Cardiac muscle cell (in vitro differentiated cells and primary cell): Measurements from ENCODE around the gene MYRFL. TPM values are rescaled to one million over a fixed set of nuclear protein-coding genes. Genes with fewer than 3 reads are reported as not detected.

ENCODE experiments used
- DNase-seq, 2 donors: peaks; one replicate each; pipeline versions ENCODE4 v3.0.0 to v3.0.0-alpha.2; 2010 to 2017; ENCODE audit warnings: low read depth in 1 of 2, low spot score in 1 of 2
- H3K27ac ChIP-seq: fragments of 200-600 bp; sonication (generic); 2 replicates; pipeline ENCODE4 v1.5.1; 2016
- H3K27me3 ChIP-seq: fragments of 200-600 bp; sonication (generic); 2 replicates; pipeline ENCODE4 v1.6.0; 2016; ENCODE audit warnings: control low read depth
- H3K36me3 ChIP-seq: fragments of 200-600 bp; sonication (generic); 2 replicates; pipeline ENCODE4 v1.5.1; 2016; ENCODE audit warnings: control low read depth
- H3K4me1 ChIP-seq: fragments of 200-600 bp; sonication (generic); 2 replicates; pipeline ENCODE4 v1.8.1; 2017; ENCODE audit warnings: low read depth, mild to moderate bottlenecking, mixed run types
- H3K4me3 ChIP-seq: fragments of 200-600 bp; sonication (generic); 2 replicates; pipeline ENCODE4 v1.5.1; 2016; ENCODE audit warnings: mild to moderate bottlenecking
- H3K9me3 ChIP-seq: fragments of 200-600 bp; sonication (generic); 2 replicates; pipeline ENCODE4 v1.5.1; 2017; ENCODE audit warnings: low read depth, mild to moderate bottlenecking, control low read depth
- polyA plus RNA-seq: library from polyadenylated mRNA; unstranded; fragments of >200 nt; fragmentation: Nextera tagmentation; extraction: Ambion mirVana; gene quantifications from 2 replicates; pipeline ENCODE4 v1.2.1, GENCODE V29; 2016
- total RNA-seq: library from RNA; depleted of rRNA; stranded (reverse); fragments of >200 nt; gene quantifications from 2 replicates; pipeline ENCODE4 v1.2.3, GENCODE V29; 2016
- TF ChIP-seq, protein P1 (sequence below): IDR thresholded peaks from 2 replicates; pipeline ENCODE4 v1.5.1; 2012; ENCODE audit warnings: low read depth, mild to moderate bottlenecking, low read length

MYRFL gene
- total and polyA plus RNA-seq, 2 experiments from 2014 or later, result 2.2 to 3.5 TPM

DNA sequence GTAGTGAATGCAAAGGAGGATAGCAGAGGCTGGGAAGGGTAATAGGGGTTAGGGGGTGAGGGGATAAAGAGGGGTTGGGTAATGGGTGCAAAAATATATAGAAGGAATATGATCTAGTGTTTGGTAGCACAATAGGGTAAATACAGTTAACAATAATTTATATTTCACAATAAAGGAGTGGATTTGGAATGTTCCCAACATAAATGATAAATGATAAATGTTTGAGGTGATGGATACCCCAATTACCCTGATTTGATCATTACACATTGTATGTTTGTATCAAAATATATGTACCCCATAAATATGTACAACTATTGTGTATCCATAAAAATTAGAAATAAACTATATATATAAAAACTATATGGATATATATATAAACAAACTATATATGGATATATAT is 999 bp upstream of the MYRFL start:
- DNase-seq, result no peak
- Histone ChIP-seq H3K4me3 (no peak overlapping the region), H3K4me1 (peaks cover 4% of the 10 kb centered on the region), H3K36me3 (no peaks in the 10 kb centered on the region), H3K27ac (no peak overlapping the region), H3K27me3 (no peaks in the 10 kb centered on the region), H3K9me3 (no peaks in the 10 kb centered on the region)
- TF ChIP-seq, protein P1, sequence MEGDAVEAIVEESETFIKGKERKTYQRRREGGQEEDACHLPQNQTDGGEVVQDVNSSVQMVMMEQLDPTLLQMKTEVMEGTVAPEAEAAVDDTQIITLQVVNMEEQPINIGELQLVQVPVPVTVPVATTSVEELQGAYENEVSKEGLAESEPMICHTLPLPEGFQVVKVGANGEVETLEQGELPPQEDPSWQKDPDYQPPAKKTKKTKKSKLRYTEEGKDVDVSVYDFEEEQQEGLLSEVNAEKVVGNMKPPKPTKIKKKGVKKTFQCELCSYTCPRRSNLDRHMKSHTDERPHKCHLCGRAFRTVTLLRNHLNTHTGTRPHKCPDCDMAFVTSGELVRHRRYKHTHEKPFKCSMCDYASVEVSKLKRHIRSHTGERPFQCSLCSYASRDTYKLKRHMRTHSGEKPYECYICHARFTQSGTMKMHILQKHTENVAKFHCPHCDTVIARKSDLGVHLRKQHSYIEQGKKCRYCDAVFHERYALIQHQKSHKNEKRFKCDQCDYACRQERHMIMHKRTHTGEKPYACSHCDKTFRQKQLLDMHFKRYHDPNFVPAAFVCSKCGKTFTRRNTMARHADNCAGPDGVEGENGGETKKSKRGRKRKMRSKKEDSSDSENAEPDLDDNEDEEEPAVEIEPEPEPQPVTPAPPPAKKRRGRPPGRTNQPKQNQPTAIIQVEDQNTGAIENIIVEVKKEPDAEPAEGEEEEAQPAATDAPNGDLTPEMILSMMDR, result no peak

DNA sequence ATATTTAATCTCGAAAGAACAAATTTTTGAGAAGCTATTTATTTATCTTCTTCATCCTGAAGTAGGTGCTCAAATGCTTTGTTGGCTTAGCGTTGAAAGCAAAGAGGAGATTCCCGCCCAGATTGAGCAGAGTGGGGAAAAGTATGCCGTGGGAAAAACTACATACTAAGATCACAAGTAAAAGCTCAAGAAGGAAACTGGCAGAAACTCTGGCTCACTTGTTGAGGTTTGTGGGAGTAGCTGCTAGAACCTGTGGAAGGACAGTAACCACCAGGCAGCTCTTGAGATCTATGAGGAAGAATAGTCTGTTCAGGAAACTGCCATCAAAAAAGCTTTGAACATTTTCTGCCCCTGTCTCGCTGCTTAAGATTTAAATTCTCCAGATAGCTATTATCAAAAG is 3.9 kb downstream of the MYRFL start:
- Histone ChIP-seq H3K36me3 (no peaks in the 10 kb centered on the region), H3K4me1 (no peaks in the 10 kb centered on the region), H3K9me3 (no peaks in the 10 kb centered on the region), H3K27me3 (no peaks in the 10 kb centered on the region), H3K27ac (no peak overlapping the region), H3K4me3 (no peak overlapping the region)
- DNase-seq, result no peak
- TF ChIP-seq, protein P1, result no peak

DNA sequence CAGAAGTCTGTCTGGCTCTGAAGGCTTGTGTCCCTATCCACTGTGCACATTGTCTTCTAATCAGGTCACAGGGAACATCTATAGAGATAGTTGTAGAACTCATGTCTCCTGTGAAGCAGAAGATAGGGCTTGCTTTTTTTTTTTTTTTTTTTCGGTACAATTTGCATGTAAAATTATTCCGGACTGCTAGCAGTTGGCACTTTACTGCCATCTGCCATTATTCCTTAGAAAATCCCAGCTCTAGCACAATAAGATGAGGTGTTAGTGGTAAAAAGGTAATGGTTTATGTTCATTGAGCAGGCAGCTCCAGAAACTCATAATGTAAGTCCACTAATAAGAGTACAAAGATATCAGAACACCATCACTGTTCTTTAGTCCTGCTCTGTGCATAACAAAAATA is 8.7 kb downstream of the MYRFL start:
- Histone ChIP-seq H3K4me3 (no peak overlapping the region), H3K27ac (no peak overlapping the region), H3K36me3 (no peaks in the 10 kb centered on the region), H3K9me3 (no peaks in the 10 kb centered on the region), H3K4me1 (no peaks in the 10 kb centered on the region), H3K27me3 (no peaks in the 10 kb centered on the region)
- TF ChIP-seq, protein P1, result no peak
- DNase-seq, result no peak

DNA sequence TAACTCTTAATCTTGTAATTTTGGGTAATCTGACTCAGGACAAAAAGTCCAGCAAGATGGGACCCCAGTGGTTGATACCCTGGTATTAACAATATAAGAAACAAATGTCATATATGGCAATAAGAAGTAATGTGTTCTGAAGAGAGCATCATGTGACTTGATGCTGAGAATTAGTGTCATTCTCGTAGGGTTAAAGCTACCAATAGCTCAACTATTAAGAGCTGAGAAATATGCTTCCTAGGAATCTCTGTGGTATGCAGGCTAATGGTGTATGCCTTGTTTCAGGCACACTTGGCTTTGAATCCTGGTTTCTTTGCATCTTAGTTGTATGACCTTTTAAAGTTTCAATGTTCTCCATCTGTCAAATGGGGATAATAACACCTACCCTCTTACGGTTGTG is 9.1 kb downstream of the MYRFL start:
- Histone ChIP-seq H3K27ac (no peak overlapping the region), H3K4me3 (no peak overlapping the region), H3K36me3 (no peaks in the 10 kb centered on the region), H3K4me1 (no peaks in the 10 kb centered on the region), H3K27me3 (no peaks in the 10 kb centered on the region), H3K9me3 (no peaks in the 10 kb centered on the region)
- TF ChIP-seq, protein P1, result no peak
- no peak for DNase-seq

DNA sequence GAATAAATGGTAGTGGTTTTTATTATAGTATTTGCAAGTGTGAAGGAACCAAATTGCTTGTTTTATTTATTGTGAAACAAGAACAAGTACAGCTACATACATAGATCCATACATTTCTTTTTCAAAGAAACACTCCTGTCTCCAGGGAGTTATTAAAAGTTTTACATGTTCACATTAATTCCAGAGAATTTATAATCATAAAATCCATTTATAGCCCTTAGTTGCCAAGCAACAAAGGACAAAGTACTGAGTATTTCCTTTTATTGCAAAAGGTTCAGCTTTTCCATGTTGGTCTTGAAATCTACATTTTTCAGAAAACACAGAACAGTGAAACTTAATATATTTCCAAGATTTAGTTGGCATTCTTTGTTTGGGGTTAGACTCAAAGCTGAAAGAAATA is 9.5 kb downstream of the MYRFL start:
- Histone ChIP-seq H3K27me3 (no peaks in the 10 kb centered on the region), H3K36me3 (no peaks in the 10 kb centered on the region), H3K27ac (no peak overlapping the region), H3K4me3 (no peak overlapping the region), H3K4me1 (no peaks in the 10 kb centered on the region), H3K9me3 (no peaks in the 10 kb centered on the region)
- TF ChIP-seq, protein P1, result no peak
- DNase-seq, result no peak

DNA sequence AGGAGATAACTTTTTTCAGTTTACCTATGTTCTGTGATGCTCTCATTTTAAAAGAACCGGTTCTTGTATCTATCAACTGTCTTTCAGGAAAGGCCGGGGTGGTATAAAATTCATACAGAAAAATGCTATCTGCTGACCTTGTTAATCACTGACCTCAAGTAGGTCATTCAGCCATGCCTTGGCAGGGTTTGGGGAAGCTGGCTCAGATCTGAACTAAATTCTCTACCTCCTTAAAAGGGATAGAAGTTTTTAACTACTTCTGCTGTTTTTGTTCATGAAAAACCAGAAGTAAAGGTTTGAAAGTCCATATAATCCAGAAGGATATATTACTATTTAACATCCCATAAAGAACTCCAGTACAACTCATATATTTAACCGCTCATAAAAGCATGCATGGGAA is 10.1 kb downstream of the MYRFL start:
- H3K27me3 ChIP-seq, result no peaks in the 10 kb centered on the region
- no peaks in the 10 kb centered on the region for H3K36me3 ChIP-seq
- peak in 1 of 2 donors; percentile 24 for DNase-seq
- no peaks in the 10 kb centered on the region for H3K4me1 ChIP-seq
- H3K27ac ChIP-seq, result no peak overlapping the region
- H3K9me3 ChIP-seq, result no peaks in the 10 kb centered on the region
- H3K4me3 ChIP-seq, result no peak overlapping the region
- TF ChIP-seq, protein P1, result no peak
